GM20431 (cell line): ENCODE results near the gene CHCHD3.

Experiments used
- in situ Hi-C: fragments of 300-500 bp; cut with MseI, MboI; formaldehyde crosslinking; loops from one replicate; pipeline ENCODE4 v1.15.0; 2020; ENCODE audit warnings: low sequenced_read_pairs; ENCODE audit not compliant: unreplicated experiment

The CHCHD3 gene

DNA sequence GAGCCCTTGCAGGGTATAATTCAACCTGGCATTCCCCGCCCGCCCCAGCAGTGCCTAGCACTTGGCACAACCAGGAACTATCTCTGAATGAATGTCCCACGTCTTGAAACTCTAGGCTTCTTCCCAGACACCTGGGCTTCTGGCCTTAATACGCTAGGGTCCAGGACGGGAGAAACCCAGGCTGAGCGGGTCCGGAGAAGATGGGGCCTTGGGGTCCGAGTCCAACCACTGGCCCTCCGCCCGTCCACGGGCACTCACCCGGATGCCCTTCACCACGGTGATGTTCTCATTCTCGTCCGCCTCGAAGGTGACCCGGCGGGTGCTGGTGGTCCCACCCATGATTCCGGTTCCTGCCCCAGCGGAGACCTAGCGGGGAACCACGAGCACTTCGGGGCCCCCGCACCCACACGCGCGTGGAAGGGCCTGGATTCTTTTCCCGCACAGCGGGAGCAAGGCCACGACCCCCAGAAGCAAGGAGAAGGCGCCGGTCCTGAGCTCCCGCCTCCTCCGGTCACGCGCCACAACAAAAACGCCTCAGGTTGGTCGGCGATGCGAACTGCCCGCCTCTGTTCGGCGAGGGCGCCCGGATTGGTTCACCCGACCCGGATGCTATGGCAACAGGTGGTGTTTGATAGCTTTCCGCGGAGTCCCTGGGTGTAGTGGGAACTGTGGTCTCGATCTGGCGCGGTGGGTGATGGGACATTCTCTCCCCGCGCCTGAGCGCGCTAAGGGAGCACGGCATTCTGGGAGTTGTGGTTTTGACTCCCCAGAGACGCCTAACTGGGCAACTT, at the start of gene CHCHD3:
CHCHD3 (minus strand) TSS at position 492 of the 791 bp plus-strand sequence; CDS start at position 339, 153 bp downstream.
- in situ Hi-C loops: no loop called here

DNA sequence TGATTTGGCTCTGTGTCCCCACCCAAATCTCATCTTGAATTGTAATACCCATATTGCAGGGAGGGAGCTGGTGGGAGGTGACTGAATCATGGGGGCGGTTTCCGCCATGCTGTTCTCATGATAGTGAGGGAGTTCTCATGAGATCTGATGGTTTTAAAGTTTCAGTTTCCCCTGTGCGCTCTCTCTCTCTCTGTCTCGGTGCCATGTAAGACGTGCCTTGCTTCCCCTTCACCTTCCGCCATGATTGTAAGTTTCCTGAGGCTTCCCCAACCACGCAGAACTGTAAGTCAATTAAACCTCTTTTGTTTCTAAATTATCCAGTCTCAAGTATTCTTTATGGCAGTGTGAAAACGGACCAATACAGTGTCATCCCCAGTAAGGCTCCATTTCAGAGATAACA, 48.3 kb upstream of the CHCHD3 start:
- in situ Hi-C loops: no loop called here

DNA sequence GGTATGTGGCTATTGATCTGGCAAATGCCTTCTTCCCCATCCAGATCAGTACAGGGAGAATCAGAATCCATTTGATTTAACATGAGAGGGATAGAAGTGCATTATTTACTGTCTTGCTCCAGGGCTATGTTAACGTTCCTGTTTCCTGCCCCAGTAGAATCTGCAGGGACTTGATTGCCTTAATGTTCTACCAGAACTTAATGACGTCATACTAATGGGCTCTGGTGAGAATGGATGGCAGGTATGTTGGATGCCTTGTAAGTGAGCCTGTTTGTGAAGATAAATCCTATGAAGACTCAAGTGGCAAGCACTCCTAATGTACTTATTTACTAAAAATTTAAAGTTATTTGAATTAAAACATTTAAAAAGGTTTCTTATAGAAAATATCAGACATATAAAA, 44.5 kb upstream of the CHCHD3 start:
- in situ Hi-C loops: no loop called here

GRCh38 chr7:133124974-133125373, 43.1 kb upstream of the CHCHD3 start:
- in situ Hi-C loops: no loop called here

- in situ Hi-C loops: no loop called here
Observed at GRCh38 chr7:133121175-133121844, 39.4 kb upstream of the CHCHD3 start.

- in situ Hi-C loops: no loop called here
Observed at GRCh38 chr7:133119067-133119466, 37.2 kb upstream of the CHCHD3 start.

DNA sequence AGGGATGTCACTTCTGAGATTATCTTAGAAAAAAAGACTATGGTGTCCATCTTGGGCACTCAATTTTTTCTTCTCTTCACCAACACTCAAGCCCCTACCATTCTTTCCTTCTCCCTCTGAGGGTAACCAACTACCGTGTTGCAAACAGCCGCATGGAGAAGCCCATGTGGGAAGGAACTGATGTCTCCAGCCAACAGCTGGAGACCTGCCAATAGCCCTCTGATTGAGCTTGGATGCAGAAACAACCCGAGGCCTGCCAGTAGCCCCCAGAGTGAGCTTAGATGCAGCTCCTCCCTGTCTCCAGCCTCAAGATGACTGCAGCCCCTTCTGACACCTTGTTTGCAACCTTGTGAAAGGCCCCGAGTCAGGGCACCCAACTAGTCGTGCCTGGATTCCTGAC, 36.4 kb upstream of the CHCHD3 start:
- in situ Hi-C loops: no loop called here

- in situ Hi-C loops: no loop called here
Observed at GRCh38 chr7:133117452-133117851, 35.6 kb upstream of the CHCHD3 start.

GRCh38 chr7:133115596-133115995, 33.7 kb upstream of the CHCHD3 start:
- in situ Hi-C loops: no loop called here

- in situ Hi-C loops: no loop called here
Observed at GRCh38 chr7:133114519-133114918, 32.6 kb upstream of the CHCHD3 start.

DNA sequence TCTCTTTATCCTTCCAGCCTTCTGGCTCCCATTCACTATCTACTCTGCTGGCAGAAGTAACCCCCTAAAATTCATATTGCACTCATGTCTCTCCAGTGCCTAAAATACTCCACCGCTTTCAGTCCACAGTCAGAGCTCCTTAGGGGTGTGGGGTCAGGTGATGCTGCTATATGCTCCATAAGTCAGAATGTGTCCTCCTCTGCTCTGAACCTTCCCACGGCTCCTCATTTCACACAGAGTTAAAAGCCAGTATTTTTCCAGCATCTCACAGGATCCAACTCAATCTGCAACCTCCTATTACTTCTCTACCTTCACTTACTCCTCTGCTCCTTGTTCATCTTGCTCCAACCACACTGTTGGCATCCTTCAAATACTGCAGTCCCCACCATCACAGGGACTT, 31.1 kb upstream of the CHCHD3 start:
- in situ Hi-C loops: no loop called here

GRCh38 chr7:133112335-133112734, 30.4 kb upstream of the CHCHD3 start:
- in situ Hi-C loops: no loop called here

DNA sequence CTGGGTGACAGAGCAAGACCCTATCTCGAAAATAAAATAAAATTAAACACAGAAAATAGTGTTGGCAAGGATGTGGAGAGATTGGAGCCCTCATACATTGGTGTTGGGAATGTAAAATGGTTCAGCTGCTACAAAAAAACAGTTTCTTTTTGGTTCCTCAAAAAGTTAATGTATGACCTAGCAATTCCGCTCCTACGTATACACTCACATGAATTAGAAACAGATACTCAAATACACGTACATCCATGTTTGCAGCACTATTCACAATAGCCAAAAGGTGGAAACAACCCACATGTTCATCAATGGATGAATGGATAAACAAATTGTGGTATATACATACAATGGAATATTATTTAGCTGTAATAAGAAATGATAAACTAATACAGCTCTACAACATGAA, 28.4 kb upstream of the CHCHD3 start:
- in situ Hi-C loops: no loop called here

- in situ Hi-C loops: no loop called here
Observed at GRCh38 chr7:133109816-133110215, 27.9 kb upstream of the CHCHD3 start.

GRCh38 chr7:133108023-133108422, 26.1 kb upstream of the CHCHD3 start:
- in situ Hi-C loops: no loop called here

- in situ Hi-C loops: no loop called here
Observed at GRCh38 chr7:133102276-133103060, 20.6 kb upstream of the CHCHD3 start.

DNA sequence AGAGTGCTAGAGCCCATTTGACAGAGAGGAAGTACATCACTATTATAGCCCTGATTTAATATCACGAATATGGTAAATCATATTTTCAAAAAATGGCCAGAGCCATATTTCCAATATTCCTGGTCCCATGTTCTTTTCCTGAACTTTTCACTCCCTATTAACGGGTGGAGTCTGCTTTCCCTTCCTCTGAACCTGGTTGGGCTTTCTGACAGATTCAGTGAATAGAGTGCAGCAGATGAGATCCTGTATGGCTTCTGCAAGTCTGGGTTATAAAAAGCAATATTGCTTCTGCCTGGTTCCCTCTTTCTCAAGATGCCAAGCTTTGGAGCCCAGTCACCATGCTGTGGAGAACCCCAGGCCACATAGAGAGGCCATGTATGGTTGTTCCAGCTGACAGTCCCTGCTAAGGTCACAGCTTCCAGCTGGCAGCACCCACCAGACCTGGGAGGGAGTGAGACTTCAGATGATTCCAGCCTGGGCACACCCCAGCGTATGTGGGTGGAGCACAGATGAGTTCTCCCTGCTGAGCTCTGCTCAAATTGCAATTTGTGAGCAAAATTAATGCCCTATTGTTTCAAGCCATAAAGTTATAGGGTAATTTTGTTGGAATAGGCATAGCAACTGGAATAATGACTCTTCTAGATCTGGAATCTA, 17.9 kb upstream of the CHCHD3 start:
- in situ Hi-C loops: no loop called here

DNA sequence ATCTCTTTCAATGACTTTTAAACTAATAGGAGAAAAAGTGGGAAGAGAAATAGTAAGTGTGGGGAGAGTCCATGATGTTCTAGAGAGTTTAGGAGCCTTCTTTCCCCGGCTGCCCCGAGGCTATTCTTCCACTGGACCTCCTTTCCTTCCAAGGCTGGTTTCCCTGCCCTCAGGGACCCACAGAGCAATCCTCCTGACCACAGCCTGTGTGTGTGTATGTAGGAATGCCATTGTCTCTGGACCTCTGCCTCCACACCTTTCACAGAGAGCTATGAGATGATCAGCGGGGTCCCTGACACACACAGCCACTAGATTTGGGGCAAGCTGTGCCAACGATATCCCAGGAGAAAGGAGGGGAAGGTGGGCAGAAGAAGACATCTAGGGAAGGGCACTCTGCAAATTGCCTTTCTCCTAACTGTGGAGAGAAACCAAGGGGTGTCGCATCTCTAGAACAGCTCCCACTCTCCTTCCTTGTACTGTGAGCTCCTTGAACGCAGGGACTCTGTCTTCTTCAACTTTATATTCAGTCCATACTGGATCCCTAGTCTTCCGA, 13.3 kb upstream of the CHCHD3 start:
- in situ Hi-C loops: no loop called here

GRCh38 chr7:133091943-133092464, 10.1 kb upstream of the CHCHD3 start:
- in situ Hi-C loops: no loop called here

GRCh38 chr7:133082390-133082766, 488 bp upstream of the CHCHD3 start:
- in situ Hi-C loops: no loop called here
